K562 (cell line): ENCODE measurements around the gene CDC42EP3. TPM values are rescaled to one million over a fixed set of nuclear protein-coding genes. Genes with fewer than 3 reads are reported as not detected.
A peak's percentile ranks its signal among the peaks of the same experiment; 100 is the strongest.

Source experiments
- ATF7 ChIP-seq: fragments of 450-650 bp; IDR thresholded peaks from 2 replicates; pipeline ENCODE4 v1.7.1; 2014; ENCODE audit warnings: mild to moderate bottlenecking, moderate library complexity
- EP400 ChIP-seq: fragments of 450-650 bp; IDR thresholded peaks from 2 replicates; pipeline ENCODE4 v1.6.1; 2017; ENCODE audit warnings: antibody characterized with exemption, mild to moderate bottlenecking, moderate library complexity
- EWSR1 ChIP-seq: fragments of 450-650 bp; IDR thresholded peaks from 2 replicates; pipeline ENCODE4 v1.6.1; 2018; ENCODE audit warnings: borderline replicate concordance, mild to moderate bottlenecking, low read depth, moderate library complexity; ENCODE audit not compliant: partially characterized antibody
- LCOR ChIP-seq: sonication (generic); formaldehyde crosslinking; IDR thresholded peaks from 2 replicates; pipeline ENCODE4 v1.8.0; 2022; ENCODE audit warnings: mild to moderate bottlenecking, missing genetic modification reagents
- MTA3 ChIP-seq: fragments of 450-650 bp; formaldehyde crosslinking; IDR thresholded peaks from 2 replicates; pipeline ENCODE4 v1.6.1; 2017; ENCODE audit warnings: mild to moderate bottlenecking, borderline replicate concordance
- NFE2L1 ChIP-seq: fragments of 450-650 bp; IDR thresholded peaks from 2 replicates; pipeline ENCODE4 v1.6.1; 2016; ENCODE audit warnings: missing genetic modification characterization, low read depth, mild to moderate bottlenecking, missing compliant biosample characterization, moderate library complexity, borderline replicate concordance
- NKRF ChIP-seq: fragments of 450-650 bp; IDR thresholded peaks from 2 replicates; pipeline ENCODE4 v1.6.1; 2016; ENCODE audit warnings: borderline replicate concordance
- NR2C2 ChIP-seq, 2 experiments: fragments of 200-800 bp in 1 of 2; sonication (Bioruptor generic) in 1 of 2; sonication (generic) in 1 of 2; formaldehyde crosslinking in 1 of 2; IDR thresholded peaks; 2 replicates each; pipeline versions ENCODE4 v1.6.1 to v1.8.0; 2016 to 2022; ENCODE audit warnings: mild to moderate bottlenecking in 1 of 2, missing compliant biosample characterization in 1 of 2, missing genetic modification characterization in 1 of 2, missing genetic modification reagents in 1 of 2
- PURB ChIP-seq: sonication (generic); formaldehyde crosslinking; IDR thresholded peaks from 2 replicates; pipeline ENCODE4 v1.9.0; 2021; ENCODE audit warnings: low read depth, mild to moderate bottlenecking, missing genetic modification reagents
- SMARCA4 ChIP-seq: fragments of 450-650 bp; IDR thresholded peaks from 2 replicates; pipeline ENCODE4 v1.6.1; 2016
- SOX6 ChIP-seq: fragments of 450-650 bp; IDR thresholded peaks from 2 replicates; pipeline ENCODE4 v1.6.1; 2014; ENCODE audit warnings: mild to moderate bottlenecking
- TBL1XR1 ChIP-seq, 2 experiments: IDR thresholded peaks; 2 replicates each; pipeline ENCODE4 v1.6.1; 2012; ENCODE audit warnings: improper control_type of control experiment in 2 of 2, low read length in 2 of 2, mild to moderate bottlenecking in 1 of 2
- polyA plus RNA-seq, 8 experiments: library from polyadenylated mRNA; depleted of rRNA in 4 of 8; stranded (reverse) in 5 of 8; unstranded in 3 of 8; fragments of >200 nt; fragmentation: Nextera tagmentation in 2 of 8; fragmentation: Illumina TruSeq in 1 of 8; extraction: Ambion mirVana in 2 of 8; extraction: Trizol in 1 of 8; gene quantifications; 2 replicates each; pipeline versions ENCODE4 v1.2.1 to v1.2.3, GENCODE V29; 2011 to 2014; ENCODE audit warnings: inconsistent platforms in 1 of 8, missing spikeins in 1 of 8
- total RNA-seq, 7 experiments: library from RNA; depleted of rRNA in 6 of 7; stranded (reverse); fragments of >200 nt in 6 of 7; fragmentation: Illumina TruSeq in 2 of 7; extraction: Trizol in 2 of 7; gene quantifications; 2 replicates each; pipeline versions ENCODE4 v1.2.1 to v1.2.3, GENCODE V29; 2011 to 2021; ENCODE audit warnings: low replicate concordance in 1 of 7
- TF ChIP-seq, protein P1 (sequence below), 2 experiments: fragments of 450-650 bp; formaldehyde crosslinking in 1 of 2; IDR thresholded peaks; 2 replicates each; pipeline versions ENCODE4 v1.4.0 to v1.6.1; 2014 to 2020; ENCODE audit warnings: mild to moderate bottlenecking in 2 of 2, borderline replicate concordance in 1 of 2, low read depth in 1 of 2
- TF ChIP-seq, protein P2 (sequence below): fragments of 250-450 bp; sonication (Bioruptor Pico); IDR thresholded peaks from 2 replicates; pipeline ENCODE4 v1.4.0; 2020; ENCODE audit warnings: mild to moderate bottlenecking, moderate library complexity

CDC42EP3 gene
- total and polyA plus RNA-seq, 9 of the 15 experiments (the other 6 are each of a cell fraction or from before 2014, with no cell fraction given): 0.72 to 6.4 (median 2.0) TPM

DNA sequence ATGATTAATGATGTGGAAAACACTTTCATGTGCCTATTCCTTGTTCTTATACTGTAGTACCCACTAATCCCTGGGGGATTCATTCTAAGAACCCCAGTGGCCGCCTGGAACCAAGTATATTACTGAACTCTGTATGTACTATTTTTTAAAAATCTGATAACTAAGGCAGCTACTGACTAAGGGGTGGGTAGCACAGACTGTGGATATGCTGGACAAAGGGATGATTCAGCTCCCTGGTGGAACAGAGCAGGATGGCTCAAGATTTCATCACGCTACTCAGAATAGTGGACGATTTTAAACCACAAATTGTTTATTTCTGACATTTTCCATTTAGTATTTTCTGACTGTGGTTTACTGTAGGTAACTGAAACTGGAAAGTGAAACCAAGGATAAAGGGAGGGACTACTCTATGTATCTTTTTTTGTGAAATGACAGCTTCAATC, 41.8 kb upstream of the CDC42EP3 start (continued):
- no peak for TF ChIP-seq MTA3
- peak; percentile 84 for TF ChIP-seq SOX6
- TF ChIP-seq NR2C2 (CRISPR knock-in tag; IDR thresholded peaks at IDR 0.05): no peak
- peak; percentile 17; the same call in 1 of the 2 replicates for TF ChIP-seq NR2C2 (tag; IDR thresholded peaks at IDR 0.05)
- TF ChIP-seq ATF7: peak; percentile 52; the same call in 1 of the 2 replicates
- TF ChIP-seq EP400: peak; percentile 15; the same call in 1 of the 2 replicates
- TF ChIP-seq LCOR (CRISPR knock-in tag): no peak
- TF ChIP-seq TBL1XR1 (IDR thresholded peaks at IDR 0.05; ENCODE audit: low read length in 2 of 2): no peak
- TF ChIP-seq PURB: no peak
- TF ChIP-seq SMARCA4: peak; percentile 58; the same call in 1 of the 2 replicates
- TF ChIP-seq NKRF: no peak
- no peak for TF ChIP-seq EWSR1
- TF ChIP-seq NFE2L1 (tag): no peak
- TF ChIP-seq, protein P1, sequence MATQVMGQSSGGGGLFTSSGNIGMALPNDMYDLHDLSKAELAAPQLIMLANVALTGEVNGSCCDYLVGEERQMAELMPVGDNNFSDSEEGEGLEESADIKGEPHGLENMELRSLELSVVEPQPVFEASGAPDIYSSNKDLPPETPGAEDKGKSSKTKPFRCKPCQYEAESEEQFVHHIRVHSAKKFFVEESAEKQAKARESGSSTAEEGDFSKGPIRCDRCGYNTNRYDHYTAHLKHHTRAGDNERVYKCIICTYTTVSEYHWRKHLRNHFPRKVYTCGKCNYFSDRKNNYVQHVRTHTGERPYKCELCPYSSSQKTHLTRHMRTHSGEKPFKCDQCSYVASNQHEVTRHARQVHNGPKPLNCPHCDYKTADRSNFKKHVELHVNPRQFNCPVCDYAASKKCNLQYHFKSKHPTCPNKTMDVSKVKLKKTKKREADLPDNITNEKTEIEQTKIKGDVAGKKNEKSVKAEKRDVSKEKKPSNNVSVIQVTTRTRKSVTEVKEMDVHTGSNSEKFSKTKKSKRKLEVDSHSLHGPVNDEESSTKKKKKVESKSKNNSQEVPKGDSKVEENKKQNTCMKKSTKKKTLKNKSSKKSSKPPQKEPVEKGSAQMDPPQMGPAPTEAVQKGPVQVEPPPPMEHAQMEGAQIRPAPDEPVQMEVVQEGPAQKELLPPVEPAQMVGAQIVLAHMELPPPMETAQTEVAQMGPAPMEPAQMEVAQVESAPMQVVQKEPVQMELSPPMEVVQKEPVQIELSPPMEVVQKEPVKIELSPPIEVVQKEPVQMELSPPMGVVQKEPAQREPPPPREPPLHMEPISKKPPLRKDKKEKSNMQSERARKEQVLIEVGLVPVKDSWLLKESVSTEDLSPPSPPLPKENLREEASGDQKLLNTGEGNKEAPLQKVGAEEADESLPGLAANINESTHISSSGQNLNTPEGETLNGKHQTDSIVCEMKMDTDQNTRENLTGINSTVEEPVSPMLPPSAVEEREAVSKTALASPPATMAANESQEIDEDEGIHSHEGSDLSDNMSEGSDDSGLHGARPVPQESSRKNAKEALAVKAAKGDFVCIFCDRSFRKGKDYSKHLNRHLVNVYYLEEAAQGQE (IDR thresholded peaks at IDR 0.05; ENCODE audit: borderline replicate concordance): no peak
- TF ChIP-seq, protein P1 (CRISPR knock-in tag; IDR thresholded peaks at IDR 0.05; ENCODE audit: low read depth): no peak
- TF ChIP-seq, protein P2, sequence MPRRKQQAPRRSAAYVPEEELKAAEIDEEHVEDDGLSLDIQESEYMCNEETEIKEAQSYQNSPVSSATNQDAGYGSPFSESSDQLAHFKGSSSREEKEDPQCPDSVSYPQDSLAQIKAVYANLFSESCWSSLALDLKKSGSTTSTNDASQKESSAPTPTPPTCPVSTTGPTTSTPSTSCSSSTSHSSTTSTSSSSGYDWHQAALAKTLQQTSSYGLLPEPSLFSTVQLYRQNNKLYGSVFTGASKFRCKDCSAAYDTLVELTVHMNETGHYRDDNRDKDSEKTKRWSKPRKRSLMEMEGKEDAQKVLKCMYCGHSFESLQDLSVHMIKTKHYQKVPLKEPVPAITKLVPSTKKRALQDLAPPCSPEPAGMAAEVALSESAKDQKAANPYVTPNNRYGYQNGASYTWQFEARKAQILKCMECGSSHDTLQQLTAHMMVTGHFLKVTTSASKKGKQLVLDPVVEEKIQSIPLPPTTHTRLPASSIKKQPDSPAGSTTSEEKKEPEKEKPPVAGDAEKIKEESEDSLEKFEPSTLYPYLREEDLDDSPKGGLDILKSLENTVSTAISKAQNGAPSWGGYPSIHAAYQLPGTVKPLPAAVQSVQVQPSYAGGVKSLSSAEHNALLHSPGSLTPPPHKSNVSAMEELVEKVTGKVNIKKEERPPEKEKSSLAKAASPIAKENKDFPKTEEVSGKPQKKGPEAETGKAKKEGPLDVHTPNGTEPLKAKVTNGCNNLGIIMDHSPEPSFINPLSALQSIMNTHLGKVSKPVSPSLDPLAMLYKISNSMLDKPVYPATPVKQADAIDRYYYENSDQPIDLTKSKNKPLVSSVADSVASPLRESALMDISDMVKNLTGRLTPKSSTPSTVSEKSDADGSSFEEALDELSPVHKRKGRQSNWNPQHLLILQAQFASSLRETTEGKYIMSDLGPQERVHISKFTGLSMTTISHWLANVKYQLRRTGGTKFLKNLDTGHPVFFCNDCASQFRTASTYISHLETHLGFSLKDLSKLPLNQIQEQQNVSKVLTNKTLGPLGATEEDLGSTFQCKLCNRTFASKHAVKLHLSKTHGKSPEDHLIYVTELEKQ (CRISPR knock-in tag): no peak
